Medulla oblongata (tissue), 1 donor: Measurements from ENCODE around the gene EEF2K.
A peak's percentile ranks its signal among the peaks of the same experiment; 100 is the strongest.
"Not testable (repeated sequence)": the region's sequence is repeated elsewhere in the genome, so short reads cannot be mapped to it uniquely, and the experiment has no call there.

Experiments
- DNase-seq: peaks from one replicate; pipeline ENCODE4 v3.0.0-alpha.2; 2015; ENCODE audit errors: extremely low spot score

The EEF2K gene

GRCh38 chr16:22213236-22213635 is 7.2 kb downstream of the EEF2K start:
- DNase-seq, result no peak

DNA sequence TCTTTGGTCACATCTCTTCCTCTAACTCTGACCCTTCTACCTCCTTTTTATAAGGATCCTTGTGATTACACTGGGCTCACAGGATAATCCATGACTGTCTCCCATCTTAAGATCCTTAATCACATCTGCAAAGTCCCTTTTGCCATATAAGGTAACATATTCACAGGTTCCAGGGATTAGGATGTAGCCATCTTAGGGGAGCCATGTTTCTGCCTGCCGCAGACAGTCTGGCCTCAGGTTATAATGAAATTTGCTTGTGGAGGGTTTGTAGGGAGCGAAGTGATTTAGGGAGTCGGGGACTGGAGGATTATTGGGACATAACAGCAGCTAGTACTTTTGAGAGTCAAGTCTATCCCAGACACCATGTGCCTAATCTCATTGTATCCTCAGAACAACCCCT is 7.7 kb downstream of the EEF2K start:
- DNase-seq, result no peak

DNA sequence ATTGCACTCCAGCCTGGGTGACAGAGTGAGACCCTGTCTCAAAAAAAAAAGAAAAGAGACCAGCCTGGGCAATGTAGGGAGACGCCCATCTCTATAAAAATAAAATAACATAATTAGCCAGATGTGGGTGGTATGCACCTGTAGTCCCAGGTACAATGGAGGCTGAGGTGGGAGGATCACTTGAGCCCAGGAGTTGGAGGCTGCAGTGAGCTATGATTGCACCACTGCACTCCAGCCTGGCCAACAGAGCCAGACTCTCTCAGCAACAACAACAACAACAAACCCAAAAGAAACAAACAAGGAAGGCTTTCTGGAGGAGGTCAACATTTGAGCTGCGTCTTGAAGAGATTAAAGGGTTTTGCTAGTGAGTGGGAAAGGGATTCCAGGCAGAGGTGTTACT is 8.3 kb downstream of the EEF2K start:
- DNase-seq, result no peak

GRCh38 chr16:22214889-22215288 is 8.8 kb downstream of the EEF2K start:
- no peak for DNase-seq

DNA sequence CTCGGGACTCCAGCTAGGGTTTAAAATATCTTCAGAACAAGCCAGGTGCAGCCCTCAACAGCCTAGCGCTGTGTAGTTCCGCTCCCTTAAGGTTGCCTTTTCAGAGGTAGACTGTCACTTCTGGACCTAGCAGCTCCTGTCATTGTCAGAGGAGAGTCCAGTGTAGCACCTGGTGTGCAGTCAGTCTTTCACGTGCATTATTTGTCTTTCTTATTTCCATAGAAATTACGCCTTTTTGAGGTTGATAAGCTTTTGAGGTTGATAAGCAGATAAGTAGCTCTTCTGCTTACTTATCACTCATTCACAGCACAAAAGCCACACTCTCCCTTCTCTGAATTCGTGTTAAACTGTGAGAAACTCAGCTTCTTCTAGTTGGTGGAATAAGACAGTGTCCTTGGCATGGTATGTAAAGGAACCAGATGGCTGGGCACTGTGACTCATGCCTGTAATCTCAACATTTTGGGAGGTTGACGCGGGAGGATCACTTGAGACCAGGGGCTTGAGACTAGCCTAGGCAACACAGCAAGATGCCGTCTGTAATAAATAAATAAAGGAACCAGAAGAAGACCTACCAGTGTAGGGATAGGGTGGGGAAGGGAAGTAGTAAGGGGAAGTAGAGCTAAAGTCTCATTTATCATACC is 10.2 kb downstream of the EEF2K start:
- no peak for DNase-seq

DNA sequence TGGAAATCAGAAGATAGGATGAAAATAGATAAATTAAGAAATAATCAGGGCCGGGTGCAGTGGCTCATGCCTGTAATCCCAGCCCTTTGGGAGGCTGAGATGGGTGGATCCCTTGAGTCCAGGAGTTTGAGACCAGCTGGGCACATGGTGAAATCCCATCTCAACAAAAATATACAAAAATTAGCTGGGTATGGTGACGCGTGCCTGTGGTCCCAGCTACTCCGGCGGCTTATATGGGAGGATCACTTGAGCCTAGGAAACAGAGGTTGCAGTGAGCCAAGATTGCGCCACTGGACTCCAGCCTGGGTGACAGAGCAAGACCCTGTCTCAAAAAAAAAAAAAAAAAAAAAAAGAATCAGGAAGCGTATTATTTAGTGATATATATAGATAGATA is 10.8 kb downstream of the EEF2K start:
- DNase-seq, result not testable (repeated sequence)

- DNase-seq, result no peak
Measured at GRCh38 chr16:22217890-22218730, 12.0 kb downstream of the EEF2K start.

- no peak for DNase-seq
Measured at GRCh38 chr16:22219389-22220068, 13.5 kb downstream of the EEF2K start.

DNA sequence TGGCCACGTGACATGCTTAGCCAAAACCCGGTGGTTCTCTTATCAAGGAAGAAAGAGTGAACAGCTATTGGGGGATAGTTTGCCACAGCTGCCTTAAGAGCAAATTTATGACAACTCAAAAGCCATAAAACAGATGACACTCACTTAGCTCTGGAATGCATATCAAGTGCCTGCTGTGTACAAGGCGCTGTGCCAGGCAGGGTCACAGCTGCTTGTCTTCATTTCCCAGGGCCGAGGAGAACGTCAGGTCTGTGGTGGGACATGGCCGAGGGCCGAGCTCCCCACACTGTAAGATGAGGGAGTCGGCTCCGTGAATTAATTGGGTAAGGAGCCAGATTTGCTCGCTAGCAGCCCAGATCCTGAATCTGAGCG is 14.0 kb downstream of the EEF2K start:
- no peak for DNase-seq

DNA sequence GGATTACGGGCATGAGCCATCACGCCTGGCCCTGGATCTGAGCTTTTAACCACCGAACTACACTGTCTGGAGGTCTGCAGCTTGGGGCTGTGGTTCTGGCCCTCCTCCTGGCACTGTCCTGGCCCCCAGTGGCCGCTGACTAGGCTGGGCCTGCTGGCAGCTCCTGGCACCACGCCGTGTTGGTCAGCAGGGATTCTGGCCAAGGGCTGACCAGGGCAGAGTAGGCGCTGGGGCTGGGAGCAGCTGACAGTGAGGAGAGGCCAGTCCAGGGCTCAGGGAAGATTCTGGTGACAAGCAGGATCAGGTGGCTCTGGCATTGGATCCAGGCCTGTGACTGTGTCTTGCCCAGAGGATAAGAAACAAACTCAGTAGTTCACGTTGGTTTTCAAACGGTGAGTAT is 14.6 kb downstream of the EEF2K start:
- peak; percentile 81 for DNase-seq

GRCh38 chr16:22222006-22222405 is 15.9 kb downstream of the EEF2K start:
- DNase-seq, result no peak

GRCh38 chr16:22222998-22223397 is 16.9 kb downstream of the EEF2K start:
- DNase-seq, result no peak

- no peak for DNase-seq
Measured at GRCh38 chr16:22225060-22225459, 19.0 kb downstream of the EEF2K start.

DNA sequence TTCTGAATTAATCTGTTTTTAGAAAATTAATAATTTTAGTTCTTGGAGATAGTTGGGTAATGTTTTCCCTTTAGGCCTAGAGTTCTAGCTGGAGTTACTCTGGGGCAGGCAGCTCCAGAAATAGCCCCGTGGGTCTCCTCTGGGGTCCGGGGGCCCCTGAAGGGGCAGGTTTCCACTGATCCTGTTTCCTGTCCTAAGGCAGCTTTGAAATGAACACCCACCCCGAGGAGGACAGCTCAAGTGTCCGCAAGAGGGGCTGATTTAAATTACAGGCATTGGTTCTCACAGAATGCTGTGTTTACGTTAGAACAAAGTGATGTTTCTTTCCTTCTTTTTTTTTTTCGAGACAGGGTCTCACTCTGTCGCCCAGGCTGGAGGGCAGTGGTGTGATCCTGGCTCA is 23.8 kb downstream of the EEF2K start:
- DNase-seq, result no peak

DNA sequence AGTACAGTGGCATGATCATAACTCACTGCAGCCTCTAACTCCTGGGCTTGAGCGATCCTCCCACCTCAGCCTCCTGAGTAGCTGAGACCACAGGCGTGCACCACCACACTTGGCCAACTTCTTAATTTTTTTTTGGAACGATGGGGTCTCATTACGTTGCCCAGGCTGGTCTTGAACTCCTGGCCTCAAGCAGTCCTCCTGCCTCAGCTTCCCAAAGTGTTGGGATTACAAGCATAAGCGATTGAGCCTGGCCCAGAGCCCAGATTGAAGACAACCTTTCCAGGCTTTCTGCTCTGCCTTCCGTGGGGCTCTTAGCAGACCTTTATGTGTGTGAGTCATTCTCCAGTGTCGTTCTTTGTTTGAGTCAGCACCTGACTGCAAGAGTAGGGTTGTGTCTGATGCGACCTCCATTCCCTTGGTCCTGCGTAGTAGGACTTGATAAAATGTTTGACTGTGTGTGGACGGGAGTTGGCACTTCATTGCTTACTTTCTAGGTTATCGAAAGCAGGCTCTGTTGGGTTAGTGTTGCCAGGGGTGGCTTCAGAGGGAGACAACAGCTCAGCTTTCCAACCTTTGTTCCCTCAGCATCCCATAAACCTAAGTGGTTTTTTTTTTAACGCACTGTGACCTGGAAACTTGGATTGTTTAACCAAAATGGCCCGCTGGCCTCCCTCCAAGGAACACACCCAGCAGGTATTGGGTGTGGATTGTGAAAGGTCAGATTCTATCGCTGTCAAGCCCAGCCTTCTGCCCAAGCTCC is 26.4 kb downstream of the EEF2K start:
- DNase-seq, result no peak

GRCh38 chr16:22233037-22233372 is 26.9 kb downstream of the EEF2K start:
- no peak for DNase-seq

GRCh38 chr16:22235839-22236745 is 30.0 kb downstream of the EEF2K start:
- DNase-seq, result no peak

- DNase-seq, result no peak
Measured at GRCh38 chr16:22239131-22239805, 33.2 kb downstream of the EEF2K start.

- DNase-seq, result no peak
Measured at GRCh38 chr16:22240023-22240710, 34.1 kb downstream of the EEF2K start.

DNA sequence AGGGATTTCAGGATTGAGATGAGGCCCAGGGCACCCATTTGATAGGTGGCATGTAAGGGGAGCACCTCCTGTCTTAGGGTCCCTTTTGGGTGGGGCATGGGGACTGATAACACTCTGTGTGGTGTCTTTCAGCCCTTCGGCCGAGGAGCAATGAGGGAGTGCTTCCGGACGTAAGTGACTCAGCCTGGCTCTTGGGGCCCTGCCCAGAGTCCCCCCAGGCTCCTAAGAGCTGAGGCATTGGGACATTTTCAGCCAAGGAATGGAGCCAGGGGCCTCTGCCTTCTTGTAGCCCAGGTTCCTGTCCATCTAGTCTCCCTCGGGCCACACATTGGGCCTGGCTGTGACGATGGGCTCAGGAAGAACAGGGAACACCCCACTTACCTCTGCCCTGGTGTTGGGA is 44.4 kb downstream of the EEF2K start:
- no peak for DNase-seq
